Activated T-cell treated with anti-CD3 and anti-CD28 coated beads, Interleukin-2, amount 50 U/mL, for 48 hours (primary cell): ENCODE measurements around the gene ABCG4.
"Not testable (repeated sequence)": the region's sequence is repeated elsewhere in the genome, so short reads cannot be mapped to it uniquely, and the experiment has no call there.

Experiments
- DNase-seq, 2 experiments: peaks; one replicate each; pipeline ENCODE4 v3.0.0-alpha.2; 2020

ABCG4 gene

GRCh38 chr11:119155733-119156492 is 7.1 kb downstream of the ABCG4 start:
- DNase-seq, result no peak

- no peak for DNase-seq
Measured at GRCh38 chr11:119156496-119156895, 7.6 kb downstream of the ABCG4 start.

GRCh38 chr11:119157063-119157462 is 8.2 kb downstream of the ABCG4 start:
- DNase-seq, result no peak

- no peak for DNase-seq
Measured at GRCh38 chr11:119158467-119158866, 9.6 kb downstream of the ABCG4 start.

- DNase-seq, result no peak
Measured at GRCh38 chr11:119160151-119160550, 11.3 kb downstream of the ABCG4 start.

GRCh38 chr11:119161871-119162270 is 13.0 kb downstream of the ABCG4 start:
- DNase-seq, result no peak

- no peak for DNase-seq
Measured at GRCh38 chr11:119166368-119167076, 17.7 kb downstream of the ABCG4 start.

GRCh38 chr11:119167077-119167458 is 18.2 kb downstream of the ABCG4 start:
- not testable (repeated sequence) for DNase-seq

- no peak for DNase-seq
Measured at GRCh38 chr11:119167933-119168332, 19.1 kb downstream of the ABCG4 start.

GRCh38 chr11:119168471-119169281 is 19.8 kb downstream of the ABCG4 start, which contains the start of gene NLRX1:
NLRX1 (plus strand) TSS chr11:119168725; CDS start chr11:119171404, 2,679 bp downstream.
- DNase-seq, result peak; percentile 87 to 91

- peak; percentile 65 to 69 for DNase-seq
Measured at GRCh38 chr11:119169282-119169719, 20.4 kb downstream of the ABCG4 start.

GRCh38 chr11:119172513-119172912 is 23.7 kb downstream of the ABCG4 start:
- no peak for DNase-seq

GRCh38 chr11:119173453-119173852 is 24.6 kb downstream of the ABCG4 start:
- DNase-seq, result no peak

- no peak for DNase-seq
Measured at GRCh38 chr11:119175493-119176077, 26.7 kb downstream of the ABCG4 start.

- no peak for DNase-seq
Measured at GRCh38 chr11:119178166-119178680, 29.4 kb downstream of the ABCG4 start.

GRCh38 chr11:119179342-119179741 is 30.5 kb downstream of the ABCG4 start:
- no peak for DNase-seq

- no peak for DNase-seq
Measured at GRCh38 chr11:119179983-119180382, 31.1 kb downstream of the ABCG4 start.

GRCh38 chr11:119180729-119181676 is 32.2 kb downstream of the ABCG4 start:
- DNase-seq, result no peak

GRCh38 chr11:119181677-119182412 is 33.0 kb downstream of the ABCG4 start:
- no peak for DNase-seq

GRCh38 chr11:119184399-119184798 is 35.5 kb downstream of the ABCG4 start:
- not testable (repeated sequence) for DNase-seq
